ENCODE data around the gene PPT1.

DNA sequence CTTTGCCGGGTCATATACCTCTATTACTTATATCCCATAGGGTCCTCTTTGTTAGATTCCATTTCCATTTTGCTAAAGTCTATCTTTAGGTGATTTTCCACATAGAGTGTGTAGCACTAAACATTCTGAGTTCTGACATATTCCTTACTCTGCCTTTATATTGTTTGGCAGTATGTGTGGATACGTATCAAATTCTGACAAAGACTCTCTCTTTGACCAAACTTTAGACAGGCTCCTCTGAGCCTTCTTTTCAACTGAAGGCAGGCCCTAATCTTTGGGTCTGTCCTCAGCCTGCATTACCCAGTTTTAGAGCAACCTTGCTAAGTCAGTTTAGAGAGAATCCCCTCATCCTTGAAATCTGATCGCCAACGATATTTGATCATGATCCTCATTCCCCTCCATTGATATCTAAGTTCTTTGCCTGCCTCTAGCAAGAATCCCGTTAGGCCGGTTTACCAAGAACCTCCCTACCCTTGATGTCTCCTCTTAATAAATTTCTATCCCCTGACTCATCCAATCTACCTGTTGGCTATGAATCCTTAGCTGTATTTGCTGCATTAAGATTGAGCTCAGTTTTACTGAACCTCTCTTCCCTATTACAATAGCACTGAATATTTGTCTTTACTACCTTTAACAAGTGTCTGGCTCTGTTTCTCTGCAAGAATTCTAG lies 10.4 kb upstream of the PPT1 start:
- TF ChIP-seq POLR2A (IDR thresholded peaks at IDR 0.05) = no peak
- TF ChIP-seq, protein P1, sequence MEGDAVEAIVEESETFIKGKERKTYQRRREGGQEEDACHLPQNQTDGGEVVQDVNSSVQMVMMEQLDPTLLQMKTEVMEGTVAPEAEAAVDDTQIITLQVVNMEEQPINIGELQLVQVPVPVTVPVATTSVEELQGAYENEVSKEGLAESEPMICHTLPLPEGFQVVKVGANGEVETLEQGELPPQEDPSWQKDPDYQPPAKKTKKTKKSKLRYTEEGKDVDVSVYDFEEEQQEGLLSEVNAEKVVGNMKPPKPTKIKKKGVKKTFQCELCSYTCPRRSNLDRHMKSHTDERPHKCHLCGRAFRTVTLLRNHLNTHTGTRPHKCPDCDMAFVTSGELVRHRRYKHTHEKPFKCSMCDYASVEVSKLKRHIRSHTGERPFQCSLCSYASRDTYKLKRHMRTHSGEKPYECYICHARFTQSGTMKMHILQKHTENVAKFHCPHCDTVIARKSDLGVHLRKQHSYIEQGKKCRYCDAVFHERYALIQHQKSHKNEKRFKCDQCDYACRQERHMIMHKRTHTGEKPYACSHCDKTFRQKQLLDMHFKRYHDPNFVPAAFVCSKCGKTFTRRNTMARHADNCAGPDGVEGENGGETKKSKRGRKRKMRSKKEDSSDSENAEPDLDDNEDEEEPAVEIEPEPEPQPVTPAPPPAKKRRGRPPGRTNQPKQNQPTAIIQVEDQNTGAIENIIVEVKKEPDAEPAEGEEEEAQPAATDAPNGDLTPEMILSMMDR (IDR thresholded peaks at IDR 0.05) = no peak
